Gastroesophageal sphincter (tissue), 3 donors: Measurements from ENCODE around the gene UGT1A10.

Source experiments
- EP300 ChIP-seq: sonication (generic); formaldehyde crosslinking; IDR thresholded peaks from one replicate; pipeline ENCODE4 v1.6.1; 2017; ENCODE audit warnings: antibody characterized with exemption, mild to moderate bottlenecking
- POLR2A ChIP-seq, 2 donors: fragments of 450-650 bp; IDR thresholded peaks; one replicate each; pipeline ENCODE4 v1.6.1; 2017; ENCODE audit warnings: antibody characterized with exemption in 2 of 2, mild to moderate bottlenecking in 2 of 2, moderate library complexity in 1 of 2
- TF ChIP-seq, protein P1 (sequence below), 4 experiments: fragments of 200-600 bp in 2 of 4; fragments of 450-650 bp in 2 of 4; sonication (generic) in 1 of 4; IDR thresholded peaks; one replicate each; pipeline ENCODE4 v1.5.1; 2017 to 2019; ENCODE audit warnings: antibody characterized with exemption in 4 of 4, mild to moderate bottlenecking in 2 of 4, moderate library complexity in 2 of 4

DNA sequence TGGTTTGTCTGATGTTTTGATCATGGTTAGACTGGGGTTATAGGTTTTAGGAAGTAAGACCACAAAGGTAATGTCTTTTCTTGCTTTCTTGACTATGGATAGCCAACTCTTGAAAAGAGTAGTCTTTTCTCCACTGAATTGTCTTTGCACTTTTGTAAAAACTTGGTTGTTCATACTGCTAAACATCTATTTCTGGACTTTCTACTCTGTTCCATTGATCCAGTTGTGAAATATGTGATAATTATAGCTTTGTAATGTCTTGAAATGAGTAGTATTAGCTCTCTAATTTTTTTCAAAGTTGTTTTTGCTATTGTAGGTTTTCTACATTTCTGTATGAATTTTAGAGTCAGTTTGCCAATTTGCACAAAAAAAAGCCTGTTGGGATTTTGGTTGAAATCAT lies 22.4 kb downstream of the UGT1A10 start:
- TF ChIP-seq, protein P1, sequence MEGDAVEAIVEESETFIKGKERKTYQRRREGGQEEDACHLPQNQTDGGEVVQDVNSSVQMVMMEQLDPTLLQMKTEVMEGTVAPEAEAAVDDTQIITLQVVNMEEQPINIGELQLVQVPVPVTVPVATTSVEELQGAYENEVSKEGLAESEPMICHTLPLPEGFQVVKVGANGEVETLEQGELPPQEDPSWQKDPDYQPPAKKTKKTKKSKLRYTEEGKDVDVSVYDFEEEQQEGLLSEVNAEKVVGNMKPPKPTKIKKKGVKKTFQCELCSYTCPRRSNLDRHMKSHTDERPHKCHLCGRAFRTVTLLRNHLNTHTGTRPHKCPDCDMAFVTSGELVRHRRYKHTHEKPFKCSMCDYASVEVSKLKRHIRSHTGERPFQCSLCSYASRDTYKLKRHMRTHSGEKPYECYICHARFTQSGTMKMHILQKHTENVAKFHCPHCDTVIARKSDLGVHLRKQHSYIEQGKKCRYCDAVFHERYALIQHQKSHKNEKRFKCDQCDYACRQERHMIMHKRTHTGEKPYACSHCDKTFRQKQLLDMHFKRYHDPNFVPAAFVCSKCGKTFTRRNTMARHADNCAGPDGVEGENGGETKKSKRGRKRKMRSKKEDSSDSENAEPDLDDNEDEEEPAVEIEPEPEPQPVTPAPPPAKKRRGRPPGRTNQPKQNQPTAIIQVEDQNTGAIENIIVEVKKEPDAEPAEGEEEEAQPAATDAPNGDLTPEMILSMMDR (IDR thresholded peaks at IDR 0.05), result no peak
- no peak for TF ChIP-seq POLR2A (IDR thresholded peaks at IDR 0.05)
- TF ChIP-seq EP300, result no peak
